Duodenal mucosa (tissue), 2 donors: ENCODE data around the gene GPC5.

ENCODE experiments used
- H3K27ac ChIP-seq: one replicate; pipeline ENCODE4 v1.7.0; 2013; ENCODE audit warnings: low read depth, low read length
- H3K27me3 ChIP-seq, 2 donors: one replicate each; pipeline ENCODE4 v1.7.0; 2013; ENCODE audit warnings: low read length in 2 of 2, control low read depth in 1 of 2; ENCODE audit not compliant: insufficient read depth in 2 of 2, control insufficient read depth in 1 of 2
- H3K36me3 ChIP-seq, 2 donors: one replicate each; pipeline ENCODE4 v1.7.0; 2013; ENCODE audit warnings: low read length in 2 of 2, control low read depth in 1 of 2; ENCODE audit not compliant: insufficient read depth in 2 of 2, control insufficient read depth in 1 of 2
- H3K4me1 ChIP-seq, 2 donors: one replicate each; pipeline ENCODE4 v1.7.0; 2013; ENCODE audit warnings: low read length in 2 of 2, control low read depth in 1 of 2; ENCODE audit not compliant: insufficient read depth in 2 of 2, control insufficient read depth in 1 of 2
- H3K4me3 ChIP-seq, 2 donors: one replicate each; pipeline ENCODE4 v1.7.0; 2013; ENCODE audit warnings: low read length in 2 of 2, low read depth in 1 of 2
- H3K9ac ChIP-seq, 2 donors: one replicate each; pipeline ENCODE4 v1.7.0; 2013; ENCODE audit warnings: low read length in 2 of 2, low read depth in 1 of 2
- H3K9me3 ChIP-seq, 2 donors: one replicate each; pipeline ENCODE4 v1.7.0; 2013; ENCODE audit warnings: low read length in 2 of 2, control low read depth in 1 of 2; ENCODE audit not compliant: control insufficient read depth in 1 of 2

The GPC5 gene

DNA sequence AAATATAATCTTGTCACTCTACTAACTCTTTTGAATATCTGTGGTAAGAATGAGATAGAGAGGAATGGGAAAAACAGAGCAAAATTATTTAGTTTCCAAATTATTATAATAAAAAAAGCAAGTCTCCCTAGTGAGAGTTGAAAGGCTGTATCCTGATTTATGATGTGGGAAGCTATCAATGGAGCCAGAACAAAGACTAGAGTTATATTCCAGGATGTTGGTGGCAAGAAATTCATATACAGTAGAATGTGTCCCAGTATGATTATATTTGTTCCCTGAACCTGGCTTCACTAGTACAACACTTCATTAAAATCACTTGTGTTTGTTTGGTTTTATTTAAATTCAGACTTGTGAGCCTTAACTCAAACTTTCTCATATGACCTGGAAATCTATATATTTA, 630.3 kb downstream of the GPC5 start:
- Histone ChIP-seq H3K36me3 (no peaks in the 10 kb centered on the region), H3K9ac (no peak overlapping the region), H3K4me1 (no peaks in the 10 kb centered on the region), H3K9me3 (no peaks in the 10 kb centered on the region), H3K4me3 (no peak overlapping the region), H3K27me3 (no peaks in the 10 kb centered on the region), H3K27ac (no peak overlapping the region)

DNA sequence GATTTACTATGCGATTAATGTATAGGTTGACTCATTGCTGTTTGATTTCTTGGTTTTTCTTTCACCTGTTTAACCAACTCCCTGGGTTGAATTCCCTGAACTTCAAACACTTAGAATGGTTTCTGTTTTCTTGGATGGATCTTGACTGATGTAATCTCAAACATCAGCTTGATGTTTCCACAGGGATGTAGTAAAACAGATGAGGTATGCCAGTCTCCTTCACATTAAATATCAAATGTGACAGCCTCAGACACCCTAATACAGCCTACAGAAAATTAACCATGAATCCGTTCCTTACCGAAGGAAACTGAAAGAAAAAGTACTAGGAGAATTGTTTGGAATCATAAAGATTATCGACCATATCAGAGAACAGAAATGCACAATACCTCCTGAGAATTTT, 631.2 kb downstream of the GPC5 start:
- Histone ChIP-seq H3K9ac (no peak overlapping the region), H3K4me3 (no peak overlapping the region), H3K27ac (no peak overlapping the region)

DNA sequence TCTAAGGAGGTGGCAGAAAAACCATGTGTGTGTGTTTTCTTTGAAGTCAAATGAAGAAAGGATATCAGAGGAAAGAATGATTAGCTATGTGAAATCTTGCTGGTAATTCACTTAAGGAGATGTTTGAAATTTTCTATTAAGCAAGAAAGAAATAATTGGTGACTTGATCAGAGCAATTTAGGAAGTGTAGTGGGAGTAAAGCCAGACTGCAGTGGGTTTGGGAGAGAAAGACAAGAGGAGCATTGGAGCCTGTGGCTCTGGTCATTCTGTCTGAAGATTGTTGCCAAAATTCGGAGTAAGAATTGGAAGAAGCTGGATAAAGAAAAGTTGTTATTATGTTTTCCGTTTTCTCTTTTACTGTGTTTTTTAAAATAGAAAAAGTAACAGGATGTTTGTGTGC, 640.5 kb downstream of the GPC5 start:
- Histone ChIP-seq H3K9ac (no peak overlapping the region), H3K4me3 (no peak overlapping the region), H3K9me3 (no peaks in the 10 kb centered on the region), H3K36me3 (no peaks in the 10 kb centered on the region), H3K27me3 (no peaks in the 10 kb centered on the region), H3K4me1 (no peaks in the 10 kb centered on the region), H3K27ac (no peak overlapping the region)

More for the DNA sequence above, 631.2 kb downstream of the GPC5 start:
- no peaks in the 10 kb centered on the region for H3K27me3 ChIP-seq
- no peaks in the 10 kb centered on the region for H3K9me3 ChIP-seq
- H3K4me1 ChIP-seq: no peaks in the 10 kb centered on the region
- H3K36me3 ChIP-seq: no peaks in the 10 kb centered on the region

DNA sequence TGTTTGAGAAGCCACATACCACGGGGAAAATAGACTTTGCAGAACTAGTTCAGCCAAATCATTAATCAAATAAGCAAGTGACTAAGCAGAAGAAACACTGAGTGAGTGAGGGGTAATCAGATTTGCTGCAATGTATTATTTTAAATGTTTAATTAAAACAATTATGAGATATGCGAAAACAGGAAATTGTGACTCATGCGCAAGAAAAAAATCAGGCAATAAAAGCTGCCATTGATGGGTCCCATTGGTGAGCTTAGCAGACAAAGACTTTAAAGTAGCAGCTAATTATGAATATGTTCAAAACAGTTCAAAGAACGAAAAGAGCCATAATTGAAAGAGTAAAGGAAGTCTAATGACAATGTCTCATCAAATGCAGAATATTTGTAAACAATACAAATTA, 644.1 kb downstream of the GPC5 start:
- no peak overlapping the region for H3K27ac ChIP-seq

DNA sequence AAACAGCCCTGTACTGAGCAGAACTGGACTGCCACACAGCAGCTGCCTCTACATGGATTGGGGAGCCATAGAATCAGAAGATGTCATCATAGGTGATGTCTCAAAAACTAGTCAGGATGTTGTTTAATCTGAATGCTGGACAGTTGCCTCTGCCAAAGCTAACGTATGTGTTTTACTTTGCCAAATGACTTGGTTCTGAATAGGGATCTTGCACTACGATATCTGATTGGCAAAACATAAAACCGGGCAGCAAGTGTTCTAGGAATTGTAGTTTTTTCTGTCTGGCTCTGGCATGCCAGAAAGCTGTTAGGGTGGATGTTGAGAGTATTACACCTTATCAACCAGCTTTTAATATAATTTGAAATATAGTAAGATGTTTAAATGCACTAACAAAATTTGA, 645.9 kb downstream of the GPC5 start:
- H3K9me3 ChIP-seq: no peaks in the 10 kb centered on the region
- no peaks in the 10 kb centered on the region for H3K4me1 ChIP-seq
- no peak overlapping the region for H3K27ac ChIP-seq
- H3K9ac ChIP-seq: no peak overlapping the region
- no peaks in the 10 kb centered on the region for H3K27me3 ChIP-seq
- no peak overlapping the region for H3K4me3 ChIP-seq
- H3K36me3 ChIP-seq: no peaks in the 10 kb centered on the region

More for the DNA sequence above, 644.1 kb downstream of the GPC5 start:
- no peaks in the 10 kb centered on the region for H3K36me3 ChIP-seq
- H3K4me3 ChIP-seq: no peak overlapping the region
- H3K9me3 ChIP-seq: no peaks in the 10 kb centered on the region
- H3K27me3 ChIP-seq: no peaks in the 10 kb centered on the region
- H3K4me1 ChIP-seq: no peaks in the 10 kb centered on the region
- no peak overlapping the region for H3K9ac ChIP-seq

DNA sequence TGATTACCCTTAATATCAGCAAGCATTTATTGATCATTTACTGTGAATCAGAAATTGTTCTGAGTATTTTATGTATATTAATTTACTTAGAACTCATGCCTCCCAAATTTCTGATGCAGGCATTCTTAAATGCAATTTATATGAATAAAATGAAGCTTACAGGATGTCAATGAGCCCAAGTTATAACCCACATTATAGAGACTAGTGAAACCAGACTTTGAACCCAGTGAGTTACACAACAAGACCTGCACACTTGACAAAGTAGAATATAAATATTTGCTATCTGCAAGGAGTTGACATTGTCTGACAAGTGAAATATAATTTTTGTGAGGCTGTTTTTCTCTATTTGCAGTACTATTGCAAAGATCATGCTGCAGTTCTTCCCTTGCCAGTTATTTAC, 656.0 kb downstream of the GPC5 start:
- Histone ChIP-seq H3K27me3 (no peaks in the 10 kb centered on the region), H3K36me3 (no peaks in the 10 kb centered on the region), H3K4me3 (no peak overlapping the region), H3K9ac (no peak overlapping the region), H3K27ac (no peak overlapping the region), H3K4me1 (no peaks in the 10 kb centered on the region), H3K9me3 (no peaks in the 10 kb centered on the region)

DNA sequence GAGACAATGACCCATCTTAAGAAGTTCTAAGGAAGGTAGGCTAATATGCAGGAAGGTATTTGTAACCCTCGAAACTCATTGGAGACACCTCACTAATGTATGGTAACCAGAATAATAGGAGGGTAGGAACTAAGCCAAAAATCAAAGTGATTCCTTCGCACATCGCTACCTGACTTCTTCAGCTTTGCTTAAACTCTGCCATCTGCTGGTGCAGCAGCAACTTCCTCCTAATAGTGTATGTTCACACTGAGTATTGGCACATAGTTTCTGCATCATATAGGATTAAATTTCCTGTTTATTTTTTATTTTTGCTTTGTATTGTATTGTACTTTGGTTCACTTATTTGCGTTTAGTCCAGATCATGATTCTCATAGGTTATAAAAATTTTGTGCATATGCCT, 676.2 kb downstream of the GPC5 start:
- no peaks in the 10 kb centered on the region for H3K9me3 ChIP-seq
- no peak overlapping the region for H3K27ac ChIP-seq
- no peak overlapping the region for H3K9ac ChIP-seq
- no peak overlapping the region for H3K4me3 ChIP-seq
- no peaks in the 10 kb centered on the region for H3K36me3 ChIP-seq
- H3K27me3 ChIP-seq: no peaks in the 10 kb centered on the region
- no peaks in the 10 kb centered on the region for H3K4me1 ChIP-seq

DNA sequence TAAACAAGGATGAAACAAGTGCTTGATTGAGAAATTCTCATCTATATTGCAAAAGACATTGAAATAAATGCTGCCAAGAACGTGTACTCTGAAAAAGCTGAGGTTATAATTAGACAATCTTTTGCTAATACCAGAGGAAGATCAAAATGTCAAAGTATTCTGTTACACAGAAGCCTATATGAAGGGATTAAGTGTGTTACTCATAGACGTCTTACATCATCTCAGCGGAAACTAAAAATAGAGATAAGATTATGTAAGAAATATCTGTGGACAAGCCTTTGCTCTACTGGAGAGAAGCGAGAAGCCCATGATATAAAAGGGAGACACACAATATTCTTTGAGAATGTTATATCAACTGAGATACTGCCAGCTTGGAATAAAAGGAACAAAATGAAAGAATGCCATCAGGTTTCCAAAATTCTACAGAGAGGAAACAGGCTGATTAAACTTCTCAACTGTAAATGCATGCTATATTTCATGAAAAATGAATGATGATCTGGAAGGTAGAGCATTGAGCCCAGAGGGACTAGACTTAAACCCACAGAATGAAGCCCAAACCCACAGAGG, 699.0 kb downstream of the GPC5 start:
- Histone ChIP-seq H3K36me3 (no peaks in the 10 kb centered on the region), H3K9me3 (no peaks in the 10 kb centered on the region), H3K9ac (no peak overlapping the region), H3K27ac (no peak overlapping the region), H3K4me3 (no peak overlapping the region), H3K27me3 (no peaks in the 10 kb centered on the region), H3K4me1 (no peaks in the 10 kb centered on the region)

DNA sequence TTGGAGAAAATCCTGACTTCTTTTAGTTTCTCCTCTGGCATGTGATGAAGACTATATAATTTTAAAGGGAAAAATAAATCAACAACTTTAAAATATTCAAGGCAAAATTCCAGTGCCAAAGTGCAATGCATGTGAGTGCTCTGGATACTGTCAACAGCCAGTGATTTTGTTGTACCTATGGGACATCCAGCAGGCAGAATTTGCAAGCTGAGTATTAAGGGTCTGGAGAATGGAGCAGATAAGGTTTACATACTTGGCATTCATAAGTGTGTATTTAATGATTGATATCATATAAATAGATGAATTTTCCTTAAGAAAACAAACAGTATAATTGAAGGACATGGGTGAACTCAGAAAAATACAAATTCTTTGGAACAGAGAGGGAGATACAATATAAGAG, 703.4 kb downstream of the GPC5 start:
- H3K9ac ChIP-seq: no peak overlapping the region
- no peaks in the 10 kb centered on the region for H3K4me1 ChIP-seq
- no peak overlapping the region for H3K4me3 ChIP-seq
- no peaks in the 10 kb centered on the region for H3K27me3 ChIP-seq
- H3K9me3 ChIP-seq: no peaks in the 10 kb centered on the region
- no peaks in the 10 kb centered on the region for H3K36me3 ChIP-seq
- H3K27ac ChIP-seq: no peak overlapping the region

DNA sequence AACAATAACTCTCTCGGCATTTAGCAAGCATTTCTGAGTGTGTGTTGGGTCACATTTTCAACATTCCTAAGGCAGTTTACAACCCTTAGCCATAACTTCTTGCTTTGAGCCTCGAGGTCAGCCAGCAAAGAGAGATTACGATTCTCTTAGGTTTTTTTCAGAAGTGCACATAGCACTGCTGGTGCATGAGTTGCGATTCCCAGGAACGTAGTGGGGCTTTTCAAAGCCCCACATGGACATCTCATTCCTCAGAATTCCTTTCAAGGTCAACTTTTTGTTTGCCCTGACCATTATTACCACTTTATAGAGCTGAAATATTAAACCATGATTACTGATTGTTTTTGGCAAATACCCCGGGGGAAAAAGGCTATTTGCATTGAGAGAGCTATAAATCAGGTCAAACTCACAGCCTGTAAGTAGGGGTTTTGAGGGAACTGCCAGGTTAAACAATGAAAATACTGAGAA, 705.3 kb downstream of the GPC5 start:
- H3K4me3 ChIP-seq: no peak overlapping the region
- H3K9ac ChIP-seq: no peak overlapping the region
- H3K9me3 ChIP-seq: no peaks in the 10 kb centered on the region
- no peak overlapping the region for H3K27ac ChIP-seq
- H3K27me3 ChIP-seq: no peaks in the 10 kb centered on the region
- H3K36me3 ChIP-seq: no peaks in the 10 kb centered on the region
- H3K4me1 ChIP-seq: no peaks in the 10 kb centered on the region
